Measurements from ENCODE around the gene VTN. TPM values are rescaled to one million over a fixed set of nuclear protein-coding genes. Genes with fewer than 3 reads are reported as not detected.

Gene VTN
- total RNA-seq, 1 donor from 2014 or later, result 128 TPM

- Mint-ChIP-seq H3K36me3 (ENCODE audit: insufficient read depth) (peaks cover 4% of the 10 kb centered on the region), H3K9me3 (ENCODE audit: low read depth) (no peaks in the 10 kb centered on the region), H3K27me3 (no peaks in the 10 kb centered on the region), H3K4me1 (ENCODE audit: low read depth) (peaks cover 18% of the 10 kb centered on the region), H3K4me3 (ENCODE audit: low read depth) (peak overlapping the region; percentile 80), H3K27ac (peak overlapping the region; percentile 37)
- TF ChIP-seq CTCF (IDR thresholded peaks at IDR 0.05; ENCODE audit: unreplicated experiment), result no peak
- DNase-seq (ENCODE audit: low spot score, unreplicated experiment), result no peak
Observed at GRCh38 chr17:28404461-28404811, 34.3 kb upstream of the VTN start.

DNA sequence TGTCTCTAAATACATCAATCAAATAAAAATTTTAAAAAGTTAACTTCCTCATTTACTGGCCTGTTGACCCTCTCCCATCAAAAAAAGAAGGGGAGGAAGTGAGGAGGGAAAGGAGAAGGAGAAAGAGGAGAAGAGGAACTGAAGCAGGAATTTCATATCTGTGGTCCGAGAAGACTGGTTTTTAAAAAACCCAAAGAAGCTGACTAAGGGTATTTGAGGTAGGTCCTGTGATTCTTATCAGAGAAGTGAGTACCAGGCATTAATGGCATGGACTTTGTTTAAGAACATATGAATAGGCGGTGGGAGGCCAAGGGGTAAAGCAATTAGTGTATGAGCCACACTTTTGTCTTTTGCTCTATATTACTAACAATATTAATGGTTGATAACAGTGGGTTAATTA, 33.9 kb upstream of the VTN start:
- TF ChIP-seq CTCF (IDR thresholded peaks at IDR 0.05; ENCODE audit: unreplicated experiment), result no peak
- H3K4me1 Mint-ChIP-seq (ENCODE audit: low read depth), result peaks cover 18% of the 10 kb centered on the region
- H3K4me3 Mint-ChIP-seq (ENCODE audit: low read depth), result peak overlapping the region; percentile 80
- no peak overlapping the region for H3K27ac Mint-ChIP-seq
- no peaks in the 10 kb centered on the region for H3K9me3 Mint-ChIP-seq (ENCODE audit: low read depth)
- no peak for DNase-seq (ENCODE audit: low spot score, unreplicated experiment)
- H3K27me3 Mint-ChIP-seq, result no peaks in the 10 kb centered on the region
- H3K36me3 Mint-ChIP-seq (ENCODE audit: insufficient read depth), result peaks cover 4% of the 10 kb centered on the region

GRCh38 chr17:28402844-28403243, 32.7 kb upstream of the VTN start:
- H3K4me1 Mint-ChIP-seq (ENCODE audit: low read depth), result peaks cover 15% of the 10 kb centered on the region
- H3K27ac Mint-ChIP-seq, result no peak overlapping the region
- H3K27me3 Mint-ChIP-seq, result no peaks in the 10 kb centered on the region
- no peak for TF ChIP-seq CTCF (IDR thresholded peaks at IDR 0.05; ENCODE audit: unreplicated experiment)
- H3K9me3 Mint-ChIP-seq (ENCODE audit: low read depth), result no peaks in the 10 kb centered on the region
- H3K36me3 Mint-ChIP-seq (ENCODE audit: insufficient read depth), result peaks cover 4% of the 10 kb centered on the region
- DNase-seq (ENCODE audit: low spot score, unreplicated experiment), result no peak
- no peak overlapping the region for H3K4me3 Mint-ChIP-seq (ENCODE audit: low read depth)

DNA sequence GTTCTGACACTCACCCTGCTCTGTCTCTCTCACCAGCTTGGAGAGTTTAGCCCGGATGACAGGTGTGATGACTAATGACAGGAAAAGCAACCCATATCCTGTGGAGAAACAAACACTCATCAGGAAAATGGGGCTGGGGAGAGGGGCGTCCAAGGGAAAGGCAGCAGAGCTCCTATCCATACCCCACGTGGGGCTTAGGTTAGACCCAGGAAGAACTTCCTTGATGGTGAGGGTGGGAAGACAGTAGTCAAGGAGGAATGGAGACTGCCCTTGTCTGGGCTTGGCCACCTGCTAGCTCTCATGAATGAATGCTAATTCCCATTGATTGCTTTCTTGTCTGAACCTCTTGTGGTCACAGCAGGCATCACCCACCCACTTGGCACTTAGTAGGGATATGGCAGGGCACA, 32.1 kb upstream of the VTN start:
- Mint-ChIP-seq H3K9me3 (ENCODE audit: low read depth) (no peaks in the 10 kb centered on the region), H3K27ac (no peak overlapping the region), H3K4me1 (ENCODE audit: low read depth) (peaks cover 11% of the 10 kb centered on the region), H3K36me3 (ENCODE audit: insufficient read depth) (peaks cover 4% of the 10 kb centered on the region), H3K27me3 (no peaks in the 10 kb centered on the region), H3K4me3 (ENCODE audit: low read depth) (no peak overlapping the region)
- no peak for DNase-seq (ENCODE audit: low spot score, unreplicated experiment)
- TF ChIP-seq CTCF (IDR thresholded peaks at IDR 0.05; ENCODE audit: unreplicated experiment), result no peak

- Mint-ChIP-seq H3K4me3 (ENCODE audit: low read depth) (no peak overlapping the region), H3K36me3 (ENCODE audit: insufficient read depth) (peaks cover 4% of the 10 kb centered on the region), H3K27ac (no peak overlapping the region), H3K9me3 (ENCODE audit: low read depth) (no peaks in the 10 kb centered on the region), H3K4me1 (ENCODE audit: low read depth) (peaks cover 6% of the 10 kb centered on the region), H3K27me3 (no peaks in the 10 kb centered on the region)
- TF ChIP-seq CTCF (IDR thresholded peaks at IDR 0.05; ENCODE audit: unreplicated experiment), result no peak
- no peak for DNase-seq (ENCODE audit: low spot score, unreplicated experiment)
Observed at GRCh38 chr17:28399808-28400207, 29.7 kb upstream of the VTN start.
